Liver (tissue), 3 donors: ENCODE data around the gene SUSD4.

Source experiments
- GABPA ChIP-seq, 2 donors: IDR thresholded peaks in 1 of 2; conservative IDR thresholded peaks in 1 of 2; 2 replicates each; pipeline ENCODE4 v1.6.1; 2016; ENCODE audit warnings: antibody characterized with exemption in 2 of 2, mild to moderate bottlenecking in 1 of 2, moderate library complexity in 1 of 2
- JUND ChIP-seq, 2 donors: IDR thresholded peaks; 2 replicates each; pipeline ENCODE4 v1.6.1; 2016; ENCODE audit warnings: antibody characterized with exemption in 2 of 2
- NR2F2 ChIP-seq: IDR thresholded peaks from 2 replicates; pipeline ENCODE4 v1.6.1; 2016; ENCODE audit warnings: antibody characterized with exemption
- RAD21 ChIP-seq, 2 donors: IDR thresholded peaks; 2 replicates each; pipeline ENCODE4 v1.6.1; 2016; ENCODE audit warnings: antibody characterized with exemption in 2 of 2, mild to moderate bottlenecking in 2 of 2
- SP1 ChIP-seq: IDR thresholded peaks from 2 replicates; pipeline ENCODE4 v1.6.1; 2018; ENCODE audit warnings: antibody characterized with exemption, mild to moderate bottlenecking
- YY1 ChIP-seq: IDR thresholded peaks from 2 replicates; pipeline ENCODE4 v1.6.1; 2016; ENCODE audit warnings: antibody characterized with exemption, mild to moderate bottlenecking
- TF ChIP-seq, protein P1 (sequence below): fragments of 150-350 bp; IDR thresholded peaks from 2 replicates; pipeline ENCODE4 v1.5.1; 2017; ENCODE audit warnings: improper control_type of control experiment, low read depth, low read length; ENCODE audit not compliant: missing input control
- TF ChIP-seq, protein P2 (sequence below): IDR thresholded peaks from 2 replicates; pipeline ENCODE4 v1.6.1; 2016; ENCODE audit warnings: antibody characterized with exemption
- TF ChIP-seq, protein P3 (sequence below): IDR thresholded peaks from 2 replicates; pipeline ENCODE4 v1.6.1; 2016; ENCODE audit warnings: antibody characterized with exemption
- donor health status: healthy.
- donor health status: healthy.

DNA sequence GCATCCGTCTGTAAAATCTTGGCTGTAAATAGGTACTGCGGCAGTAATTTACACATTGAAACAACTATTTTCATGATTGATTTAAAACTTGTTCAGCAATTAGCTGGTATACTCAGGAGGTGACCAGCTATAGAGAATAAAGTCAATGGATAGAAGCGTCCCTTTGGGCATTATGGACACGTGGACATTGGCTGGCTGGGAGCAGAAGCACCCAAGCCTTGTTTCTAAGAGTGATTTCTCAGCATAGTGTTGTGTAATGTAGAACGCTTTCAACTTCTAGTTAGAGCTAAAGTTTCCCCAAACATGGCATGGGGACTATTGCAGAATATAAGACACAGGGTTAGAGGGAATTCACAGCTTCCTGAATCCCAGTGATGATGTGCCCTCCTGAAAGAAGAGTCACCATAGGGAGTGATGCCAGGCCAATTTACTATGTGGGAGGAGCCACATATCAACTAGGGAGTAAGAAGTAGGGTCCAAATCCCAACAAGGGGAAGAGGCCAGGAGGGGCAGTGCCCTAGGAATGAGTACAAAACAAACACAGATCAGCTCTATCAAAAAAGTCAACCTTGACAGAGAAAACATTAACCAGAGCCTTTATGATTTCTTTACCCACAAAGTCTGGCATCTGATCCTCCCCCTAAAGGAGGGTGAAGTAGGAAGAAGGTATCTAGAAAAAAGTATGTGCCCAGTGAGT lies 92.7 kb downstream of the SUSD4 start:
- TF ChIP-seq, protein P1, sequence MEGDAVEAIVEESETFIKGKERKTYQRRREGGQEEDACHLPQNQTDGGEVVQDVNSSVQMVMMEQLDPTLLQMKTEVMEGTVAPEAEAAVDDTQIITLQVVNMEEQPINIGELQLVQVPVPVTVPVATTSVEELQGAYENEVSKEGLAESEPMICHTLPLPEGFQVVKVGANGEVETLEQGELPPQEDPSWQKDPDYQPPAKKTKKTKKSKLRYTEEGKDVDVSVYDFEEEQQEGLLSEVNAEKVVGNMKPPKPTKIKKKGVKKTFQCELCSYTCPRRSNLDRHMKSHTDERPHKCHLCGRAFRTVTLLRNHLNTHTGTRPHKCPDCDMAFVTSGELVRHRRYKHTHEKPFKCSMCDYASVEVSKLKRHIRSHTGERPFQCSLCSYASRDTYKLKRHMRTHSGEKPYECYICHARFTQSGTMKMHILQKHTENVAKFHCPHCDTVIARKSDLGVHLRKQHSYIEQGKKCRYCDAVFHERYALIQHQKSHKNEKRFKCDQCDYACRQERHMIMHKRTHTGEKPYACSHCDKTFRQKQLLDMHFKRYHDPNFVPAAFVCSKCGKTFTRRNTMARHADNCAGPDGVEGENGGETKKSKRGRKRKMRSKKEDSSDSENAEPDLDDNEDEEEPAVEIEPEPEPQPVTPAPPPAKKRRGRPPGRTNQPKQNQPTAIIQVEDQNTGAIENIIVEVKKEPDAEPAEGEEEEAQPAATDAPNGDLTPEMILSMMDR: no peak
- TF ChIP-seq, protein P2, sequence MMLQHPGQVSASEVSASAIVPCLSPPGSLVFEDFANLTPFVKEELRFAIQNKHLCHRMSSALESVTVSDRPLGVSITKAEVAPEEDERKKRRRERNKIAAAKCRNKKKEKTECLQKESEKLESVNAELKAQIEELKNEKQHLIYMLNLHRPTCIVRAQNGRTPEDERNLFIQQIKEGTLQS: peak; percentile 47
- TF ChIP-seq, protein P3, sequence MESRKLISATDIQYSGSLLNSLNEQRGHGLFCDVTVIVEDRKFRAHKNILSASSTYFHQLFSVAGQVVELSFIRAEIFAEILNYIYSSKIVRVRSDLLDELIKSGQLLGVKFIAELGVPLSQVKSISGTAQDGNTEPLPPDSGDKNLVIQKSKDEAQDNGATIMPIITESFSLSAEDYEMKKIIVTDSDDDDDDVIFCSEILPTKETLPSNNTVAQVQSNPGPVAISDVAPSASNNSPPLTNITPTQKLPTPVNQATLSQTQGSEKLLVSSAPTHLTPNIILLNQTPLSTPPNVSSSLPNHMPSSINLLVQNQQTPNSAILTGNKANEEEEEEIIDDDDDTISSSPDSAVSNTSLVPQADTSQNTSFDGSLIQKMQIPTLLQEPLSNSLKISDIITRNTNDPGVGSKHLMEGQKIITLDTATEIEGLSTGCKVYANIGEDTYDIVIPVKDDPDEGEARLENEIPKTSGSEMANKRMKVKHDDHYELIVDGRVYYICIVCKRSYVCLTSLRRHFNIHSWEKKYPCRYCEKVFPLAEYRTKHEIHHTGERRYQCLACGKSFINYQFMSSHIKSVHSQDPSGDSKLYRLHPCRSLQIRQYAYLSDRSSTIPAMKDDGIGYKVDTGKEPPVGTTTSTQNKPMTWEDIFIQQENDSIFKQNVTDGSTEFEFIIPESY: no peak
- TF ChIP-seq NR2F2 (no peak), YY1 (peak; percentile 43), GABPA (IDR thresholded peaks at IDR 0.05 in 1 of 2, conservative IDR thresholded peaks at IDR 0.05 in 1 of 2) (no peak), JUND (IDR thresholded peaks at IDR 0.05) (peak; percentile 38 to 64), SP1 (peak; percentile 85), RAD21 (IDR thresholded peaks at IDR 0.05) (peak in 1 of 2 donors; percentile 65)
